ENCODE data around the gene RNF5. TPM values are rescaled to one million over a fixed set of nuclear protein-coding genes. Genes with fewer than 3 reads are reported as not detected.
"Not testable (repeated sequence)": the region's sequence is repeated elsewhere in the genome, so short reads cannot be mapped to it uniquely, and the experiment has no call there.

The RNF5 gene
- total RNA-seq, 1 donor from 2014 or later: 57.3 TPM

DNA sequence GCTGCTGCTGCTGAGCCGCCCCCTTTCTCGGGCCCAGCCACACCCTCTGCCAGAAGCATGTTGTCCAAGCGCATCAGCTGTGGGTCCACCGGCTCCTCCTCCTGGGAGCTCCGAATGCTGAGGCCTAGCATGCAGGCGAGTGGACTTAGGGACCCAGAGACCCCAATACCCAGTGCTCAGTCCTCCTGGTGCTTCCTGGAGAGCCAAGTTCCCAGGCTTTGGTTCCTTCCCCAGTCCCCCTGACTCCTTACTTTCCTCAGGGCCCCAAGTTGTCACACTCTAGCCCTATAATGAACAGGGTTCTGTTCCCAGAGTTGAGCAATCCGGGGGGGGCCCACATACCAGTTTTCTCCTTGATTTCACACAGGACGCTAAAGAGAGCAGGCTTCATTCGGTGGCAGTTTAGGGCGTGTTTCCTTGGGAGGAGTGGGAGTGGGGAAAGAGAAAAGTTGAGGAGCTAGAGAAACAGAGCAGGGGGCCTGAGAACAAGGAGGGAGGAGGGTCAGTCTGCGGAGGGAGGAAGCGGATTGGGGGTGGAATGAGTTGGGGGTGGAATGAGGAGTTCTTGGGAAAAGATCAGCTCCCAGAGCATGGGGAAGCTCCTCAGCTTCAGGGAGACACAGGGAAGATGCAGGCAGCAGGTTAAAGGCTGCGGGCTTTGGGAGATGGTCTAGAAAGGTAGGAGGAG, 10.3 kb downstream of the RNF5 start:
- ATAC-seq (no peak), DNase-seq (ENCODE audit: low spot score) (no peak)

DNA sequence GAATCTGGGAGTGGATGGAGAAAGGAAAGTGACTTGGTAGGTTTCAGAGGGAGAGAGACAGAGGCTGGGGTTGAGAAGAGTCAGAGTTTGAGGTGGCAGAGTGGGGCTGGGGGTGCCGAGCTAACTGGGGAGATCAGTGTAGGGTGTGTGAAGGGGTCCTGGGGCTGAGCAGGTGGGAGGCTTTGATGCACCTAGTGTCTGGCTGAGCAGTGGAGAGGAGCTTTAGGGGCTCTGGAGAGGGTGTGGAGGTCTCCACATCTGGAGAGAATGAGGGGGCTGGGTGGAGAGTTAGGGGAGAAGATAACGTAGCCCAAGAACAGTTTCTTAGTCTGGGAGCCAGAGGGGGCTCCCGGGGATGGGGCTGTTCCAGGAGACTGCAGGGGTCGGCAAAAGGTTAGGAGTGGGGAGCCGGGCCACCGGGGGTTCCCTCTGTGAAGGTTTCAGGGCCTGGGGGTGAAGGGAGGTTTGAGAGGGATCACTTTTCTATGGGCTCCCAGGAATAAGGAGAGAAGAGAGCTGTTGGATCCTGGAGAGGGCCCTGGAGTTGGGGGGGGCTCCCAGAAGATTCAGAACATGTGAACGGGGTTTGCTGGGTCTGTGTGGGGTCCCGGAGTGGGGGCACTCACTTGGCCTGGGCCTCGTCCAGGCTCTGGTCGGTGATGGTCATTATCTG, 11.0 kb downstream of the RNF5 start:
- DNase-seq (ENCODE audit: low spot score) (no peak), ATAC-seq (no peak)

DNA sequence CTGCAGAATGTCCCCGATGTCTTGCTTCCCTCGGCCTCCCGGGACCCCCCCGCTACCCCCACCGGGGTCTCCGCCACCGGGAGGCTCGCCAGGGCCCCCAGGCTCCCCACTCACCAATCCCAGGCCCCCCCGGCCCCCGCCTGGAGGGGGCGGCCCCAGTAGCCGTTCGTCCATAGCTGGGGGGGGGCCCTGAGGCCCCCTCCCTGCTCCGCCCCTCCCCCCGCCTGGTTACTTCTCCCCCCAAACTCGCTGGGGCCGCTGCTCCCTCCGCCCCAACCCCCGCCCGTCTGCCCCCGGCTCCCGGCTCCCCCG, 11.5 kb downstream of the RNF5 start:
- ATAC-seq (peak; percentile 4), DNase-seq (ENCODE audit: low spot score) (no peak)

DNA sequence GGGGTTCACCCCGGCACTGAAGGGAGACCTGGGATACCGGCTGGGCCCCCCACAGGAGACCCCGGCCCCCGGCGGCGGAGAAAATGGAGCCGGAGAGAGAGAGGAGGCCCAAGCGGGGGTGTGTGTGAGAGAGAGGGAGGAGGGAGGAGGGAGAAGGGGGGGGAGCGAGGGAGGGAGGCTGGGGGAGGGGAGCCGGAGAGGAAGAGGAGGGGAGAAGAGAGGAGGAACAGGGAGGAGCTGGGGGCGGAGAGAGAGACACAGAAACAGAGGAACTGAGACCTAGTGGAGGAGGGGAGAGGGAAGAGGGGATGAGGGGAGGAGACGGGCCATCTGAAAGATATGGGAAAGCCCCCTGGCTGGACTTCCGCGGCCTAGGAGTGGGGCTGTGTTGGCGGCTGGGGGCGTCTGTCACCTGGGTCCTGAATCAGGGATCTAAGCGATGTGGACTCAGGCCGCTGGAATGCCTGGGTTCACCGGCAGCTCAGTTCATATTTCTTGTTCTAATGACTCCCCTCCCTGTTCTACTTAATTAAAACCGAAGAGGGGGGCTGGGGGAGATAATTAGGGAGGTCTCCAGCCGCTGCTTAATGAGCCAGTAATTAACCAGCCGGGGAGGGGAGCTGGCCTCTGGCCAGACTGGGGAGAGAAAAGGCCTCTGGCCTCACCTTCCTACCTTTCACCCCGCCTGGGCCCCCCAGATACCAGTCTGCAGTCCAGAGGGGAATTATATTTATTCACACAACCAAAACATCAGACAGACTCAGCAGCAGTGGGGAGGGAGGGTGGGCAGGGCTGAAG, 12.0 kb downstream of the RNF5 start, which contains the start of gene PBX2:
TSS of gene PBX2 (minus strand) at position 149 of the 798 bp plus-strand sequence. CDS start 287 bp downstream, outside the sequence.
- DNase-seq (ENCODE audit: low spot score) (peak; percentile 90), ATAC-seq (peak; percentile 90)

DNA sequence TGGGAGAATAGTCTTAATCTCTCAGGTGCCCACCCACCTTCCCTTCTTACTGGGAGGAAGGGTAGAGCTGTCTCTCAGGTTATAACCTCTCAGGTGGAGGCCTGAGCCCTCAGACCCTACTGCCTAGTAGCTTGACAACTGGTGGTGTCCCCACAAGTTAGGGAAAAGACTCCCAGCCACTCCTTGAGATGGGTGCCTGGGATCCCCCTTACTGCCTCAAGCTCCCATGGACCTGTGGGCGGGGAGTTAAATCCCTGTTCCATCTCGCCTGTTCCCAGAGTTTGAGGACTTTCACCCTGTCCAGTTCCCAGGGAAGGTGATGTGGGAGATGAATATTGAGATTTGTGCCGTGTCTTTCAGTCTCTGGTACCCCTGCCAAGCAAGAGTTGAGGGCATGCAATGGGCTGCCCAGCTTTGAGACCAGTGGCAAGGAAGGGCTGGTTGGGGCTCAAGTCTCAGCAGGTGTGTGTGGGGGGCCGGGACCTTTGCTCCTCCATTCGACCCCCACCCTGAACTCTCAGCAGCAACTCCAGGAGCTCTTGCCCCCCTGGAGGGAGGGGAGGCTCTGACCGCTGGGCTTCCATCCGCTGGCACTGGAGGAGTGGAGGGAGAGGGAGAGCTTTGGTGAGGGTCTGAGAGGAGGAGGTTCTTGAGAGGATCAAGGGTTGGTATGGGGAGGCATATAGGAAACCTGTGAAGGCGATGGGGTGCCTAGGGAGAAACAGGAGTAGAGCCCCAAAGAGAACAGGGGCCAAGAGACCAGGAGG, 12.9 kb downstream of the RNF5 start:
- no peak for DNase-seq (ENCODE audit: low spot score)

DNA sequence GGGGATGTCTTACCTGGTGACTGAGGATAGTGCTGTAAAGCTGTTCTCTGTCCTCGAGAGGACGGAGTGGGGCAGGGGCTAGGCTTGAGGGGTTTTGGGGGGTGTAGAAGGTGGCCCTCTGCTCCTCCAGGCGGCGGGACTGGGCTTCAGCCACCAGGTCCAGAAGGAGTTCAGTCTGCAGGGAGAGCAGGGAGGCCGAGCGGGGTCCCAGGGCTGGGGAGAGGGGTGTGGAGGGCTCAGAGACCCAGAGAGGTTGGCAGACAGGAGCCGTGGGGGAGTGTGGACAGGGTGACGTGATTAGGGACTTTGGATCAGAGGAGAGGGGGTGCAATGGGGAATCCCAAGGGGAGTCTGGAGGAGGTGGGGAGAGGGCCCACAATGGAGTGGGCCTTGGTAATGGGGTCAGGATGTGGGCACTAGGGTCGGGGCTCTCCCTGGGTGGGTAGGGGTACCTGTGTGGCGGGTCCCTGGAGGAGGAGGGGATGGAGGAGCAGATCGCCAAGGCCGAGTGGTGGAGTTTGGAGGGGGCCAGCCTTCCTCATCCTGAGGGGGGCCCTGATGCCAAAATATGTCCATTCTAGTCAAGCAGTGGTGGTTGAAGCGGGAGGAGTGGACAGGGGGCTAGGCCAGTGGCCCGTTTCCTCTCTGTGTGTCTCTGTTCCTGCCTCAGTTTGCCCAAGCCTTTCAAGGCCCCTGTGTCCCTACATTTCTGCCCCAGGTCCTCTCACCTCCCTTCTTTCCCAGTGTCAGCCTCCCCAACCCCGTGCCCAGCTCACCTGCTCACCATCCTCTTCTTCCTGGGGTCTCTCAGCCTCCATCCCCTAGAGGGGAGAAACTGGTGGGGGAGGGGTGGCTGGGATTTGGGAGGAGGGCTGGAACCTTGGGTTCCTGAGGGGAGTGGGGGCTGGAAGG, 13.7 kb downstream of the RNF5 start:
- ATAC-seq (no peak), DNase-seq (ENCODE audit: low spot score) (no peak)

More for the DNA sequence above, 12.9 kb downstream of the RNF5 start:
- no peak for ATAC-seq

DNA sequence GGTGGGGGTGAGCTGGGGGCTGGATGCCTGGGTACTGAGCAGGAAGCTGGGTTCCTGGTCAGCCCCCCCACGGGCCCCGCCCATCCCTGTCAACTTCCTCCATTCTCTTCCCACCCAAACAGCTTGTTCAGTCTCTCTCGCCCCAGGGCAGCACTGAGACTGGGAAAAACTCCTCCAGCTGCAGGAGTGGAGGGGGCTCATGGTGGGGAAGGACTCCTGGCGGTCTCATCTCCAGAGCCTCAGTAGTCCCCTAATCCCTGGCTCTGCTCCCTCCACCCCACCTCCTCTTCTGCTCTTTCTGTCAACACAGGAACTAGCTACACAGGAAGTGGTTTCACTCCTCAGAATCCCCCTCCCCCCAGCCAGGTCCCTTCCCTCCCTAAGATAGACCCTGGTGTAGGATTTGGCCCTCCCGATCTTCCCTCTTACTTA, 14.4 kb downstream of the RNF5 start, which contains the start of gene GPSM3:
TSS of gene GPSM3 (minus strand) at position 36 of the 432 bp plus-strand sequence. CDS start 130 bp downstream, outside the sequence.
- ATAC-seq (no peak), DNase-seq (ENCODE audit: low spot score) (peak; percentile 63)

DNA sequence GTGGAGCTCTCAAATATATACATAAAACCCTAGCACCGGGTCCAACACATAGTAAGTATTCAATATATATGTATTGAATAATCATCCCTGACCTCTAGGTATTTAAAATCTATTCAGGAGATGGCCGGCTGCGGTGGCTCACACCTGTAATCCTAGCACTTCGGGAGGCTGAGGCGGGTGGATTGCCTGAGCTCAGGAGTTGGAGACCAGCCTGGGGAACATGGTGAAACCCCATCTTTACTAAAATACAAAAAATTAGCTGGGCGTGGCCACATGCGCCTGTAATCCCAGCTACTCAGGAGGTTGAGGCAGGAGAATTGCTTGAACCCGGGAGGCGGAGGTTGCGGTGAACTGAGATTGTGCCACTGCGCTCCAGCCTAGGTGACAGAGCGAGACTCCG, 14.9 kb downstream of the RNF5 start:
- not testable (repeated sequence) for DNase-seq (ENCODE audit: low spot score); ATAC-seq

DNA sequence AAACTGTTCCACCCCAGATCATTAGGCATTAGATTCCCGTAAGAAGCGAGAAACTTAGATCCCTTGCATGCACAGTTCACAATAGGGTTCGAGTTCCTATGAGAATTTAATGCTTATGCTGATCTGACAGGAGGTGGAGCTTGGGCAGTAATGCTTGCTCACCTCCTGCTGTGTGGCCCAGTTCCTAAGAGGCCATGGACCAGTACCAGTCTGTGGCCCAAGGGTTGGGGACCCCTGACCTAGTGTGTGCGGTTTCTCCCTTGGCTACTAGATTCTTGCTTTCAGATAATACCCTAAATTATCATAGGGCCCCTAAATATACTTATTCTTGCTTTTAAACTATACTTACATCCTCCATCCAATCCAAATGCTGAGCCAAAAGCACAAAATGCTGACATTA, 16.2 kb downstream of the RNF5 start:
- DNase-seq (ENCODE audit: low spot score): no peak
- no peak for ATAC-seq

DNA sequence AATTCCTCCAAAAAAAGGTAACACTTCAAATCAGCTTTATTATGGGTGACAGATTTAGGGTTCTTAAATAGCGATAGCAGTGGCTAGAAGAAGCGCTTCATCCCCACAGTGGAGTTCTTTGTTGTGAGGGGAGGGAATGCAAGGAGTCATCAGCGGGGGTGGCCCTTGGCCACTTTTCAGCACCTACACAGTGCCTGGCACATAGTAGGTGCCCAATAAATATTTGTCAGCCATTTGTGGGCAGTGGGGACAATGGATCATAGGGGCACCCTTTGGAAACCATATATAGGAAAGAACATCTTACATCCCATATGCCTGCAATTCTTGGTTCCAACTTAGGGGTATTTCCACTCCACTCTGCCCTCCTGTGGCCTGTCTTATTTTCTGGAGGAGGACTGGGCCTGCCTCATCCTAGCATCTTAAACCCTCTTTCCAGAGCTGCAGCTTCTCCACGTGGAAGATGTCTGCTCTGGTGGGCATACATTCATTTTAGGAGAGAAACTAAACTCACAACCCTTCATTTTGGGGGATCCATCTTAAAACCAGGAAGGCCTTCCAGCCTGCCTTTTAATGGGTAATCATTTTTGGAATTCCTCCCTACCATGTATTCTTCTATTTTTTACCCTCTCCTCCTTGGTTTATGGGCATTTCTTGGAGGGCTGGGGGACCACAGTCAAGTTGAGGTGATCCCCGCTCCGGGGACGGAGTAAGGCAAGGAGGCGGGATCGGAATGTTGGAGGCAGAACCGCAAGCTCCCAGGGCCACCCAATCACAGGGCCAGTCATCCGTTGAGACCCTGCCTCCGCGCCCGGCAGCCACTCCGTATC, 16.8 kb downstream of the RNF5 start:
- DNase-seq (ENCODE audit: low spot score) (no peak), ATAC-seq (no peak)

DNA sequence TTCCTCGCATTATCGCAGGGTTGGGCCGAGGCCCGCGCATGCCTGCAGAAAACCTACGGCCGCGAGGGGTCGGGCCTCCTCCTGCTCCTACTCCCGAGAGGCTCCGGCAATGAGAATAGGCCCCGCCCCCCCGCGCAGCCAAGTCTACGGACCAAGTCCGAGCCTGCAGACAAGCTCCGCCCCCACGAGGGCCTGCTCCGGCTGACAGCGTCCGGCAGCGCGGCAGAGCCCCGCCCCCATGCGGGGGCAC, 17.4 kb downstream of the RNF5 start:
- ATAC-seq: peak; percentile 89
- peak; percentile 100 for DNase-seq (ENCODE audit: low spot score)

DNA sequence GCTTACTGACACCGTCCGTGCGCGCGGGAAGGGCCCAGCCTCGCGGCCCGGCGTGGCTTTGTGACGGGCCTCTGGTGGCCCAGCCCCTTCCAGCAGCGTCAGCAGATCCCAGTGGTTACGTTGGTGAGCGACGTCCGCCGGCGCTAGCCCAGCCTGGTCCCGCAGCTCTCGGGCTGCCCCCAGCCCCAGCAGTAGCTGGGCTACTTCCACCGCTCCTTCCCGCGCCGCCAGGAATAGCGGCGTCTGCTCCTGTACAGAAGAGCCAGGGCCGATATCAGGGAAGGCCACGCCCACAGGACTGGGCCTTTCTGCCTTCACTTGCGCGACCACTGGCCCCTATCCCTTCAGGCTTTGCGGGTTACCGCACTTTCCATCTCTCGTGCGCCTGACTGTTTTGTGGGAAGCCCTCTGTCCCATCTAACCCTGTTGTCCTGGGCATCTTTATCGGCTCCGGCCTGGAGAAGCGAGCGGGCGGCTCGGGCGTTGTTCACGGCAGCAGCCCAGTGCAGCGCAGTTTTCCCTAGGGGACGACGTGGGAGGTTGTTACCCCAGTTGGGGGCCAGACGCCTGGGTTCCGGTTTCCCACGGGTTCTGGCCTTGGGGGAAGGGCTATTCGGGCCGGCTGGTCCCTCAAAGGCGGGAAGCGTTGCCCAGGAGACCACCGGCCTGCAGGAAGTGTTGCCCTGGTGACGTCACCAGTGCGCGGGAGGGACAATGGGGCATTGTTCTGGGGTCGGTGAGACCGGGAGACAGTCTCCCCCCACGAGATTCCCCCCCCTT, 17.9 kb downstream of the RNF5 start:
- peak; percentile 82 for DNase-seq (ENCODE audit: low spot score)

DNA sequence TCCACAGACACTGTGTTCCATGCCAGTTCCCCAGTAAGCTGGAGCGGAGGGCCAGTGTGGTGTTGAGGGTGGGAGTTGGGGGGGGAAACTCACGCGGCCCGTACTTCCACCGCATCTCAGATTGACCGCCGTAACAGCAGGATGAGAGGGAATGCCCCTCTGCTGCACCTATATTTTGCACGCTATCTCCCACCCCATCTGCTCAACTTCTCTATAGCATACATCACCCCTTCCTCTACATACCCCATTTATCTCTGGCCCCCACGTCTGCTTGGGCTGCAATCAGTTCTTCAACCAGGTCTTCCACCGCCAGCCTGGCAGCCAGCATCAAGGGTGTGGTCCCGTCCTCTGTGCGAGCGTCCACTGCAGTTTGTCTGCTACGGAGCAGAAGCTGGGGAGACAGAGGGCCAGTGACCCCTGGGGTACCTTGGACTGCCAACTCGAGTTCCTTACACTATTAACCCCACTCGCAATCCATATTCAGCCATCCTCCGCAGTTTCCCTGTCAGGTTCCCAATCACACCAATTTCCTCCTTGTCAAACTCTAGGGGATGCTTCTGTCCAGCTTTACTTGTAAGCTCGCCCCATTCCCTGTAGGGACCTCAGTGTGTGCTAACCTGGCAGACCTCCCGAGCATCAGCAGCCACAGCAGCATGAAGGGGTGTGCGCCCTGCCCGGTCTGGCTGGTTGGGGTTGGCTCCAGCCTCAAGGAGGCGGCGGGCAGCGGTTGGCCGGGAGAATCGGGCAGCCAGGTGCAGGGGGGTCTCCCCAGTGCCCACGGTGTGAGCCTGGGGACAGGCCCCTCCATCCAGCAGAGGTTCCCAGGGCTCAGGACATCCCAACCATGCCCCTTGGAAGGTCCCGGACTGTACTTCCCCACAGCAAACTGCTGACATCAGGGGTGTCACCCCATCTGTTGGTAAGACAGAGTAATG, 18.7 kb downstream of the RNF5 start:
- DNase-seq (ENCODE audit: low spot score) (no peak), ATAC-seq (no peak)

More for the DNA sequence above, 17.9 kb downstream of the RNF5 start:
- peak; percentile 7 for ATAC-seq

DNA sequence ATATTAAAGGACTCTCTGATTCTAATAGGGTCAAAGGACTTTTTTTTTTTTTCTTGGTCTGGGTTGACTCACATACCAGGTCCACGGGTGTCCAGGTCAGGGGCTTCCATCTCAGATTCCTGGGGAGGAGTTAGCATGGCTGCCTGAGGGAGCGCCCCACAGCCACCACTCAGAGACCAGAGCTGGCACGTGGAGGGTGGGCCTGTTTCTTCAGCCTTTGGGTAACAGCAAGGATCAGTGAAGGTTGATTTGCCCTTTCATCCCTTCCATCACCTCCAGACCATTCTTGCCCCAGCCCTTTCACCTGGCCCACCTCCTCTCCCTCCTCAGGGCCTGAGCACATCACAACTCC, 20.1 kb downstream of the RNF5 start:
- ATAC-seq (no peak), DNase-seq (ENCODE audit: low spot score) (no peak)

DNA sequence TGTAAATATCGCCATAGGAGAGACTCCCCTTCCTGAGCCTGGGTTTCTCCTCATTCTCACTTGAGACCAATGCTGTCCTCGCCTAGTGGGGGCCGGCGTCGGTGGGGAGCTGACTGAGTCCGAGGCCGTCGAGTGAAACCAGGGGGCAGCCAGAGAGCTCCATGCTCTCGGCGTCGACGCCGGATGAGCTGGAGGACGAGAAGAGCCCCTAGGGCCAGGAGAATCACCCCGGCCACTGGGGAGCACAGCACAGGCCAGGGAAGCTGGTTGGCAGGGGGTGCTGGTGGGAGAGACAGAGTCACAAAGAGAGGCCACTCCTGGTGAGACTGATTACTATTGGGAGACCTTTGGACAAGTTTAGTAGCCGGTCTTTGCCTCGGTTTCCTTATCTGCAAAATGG, 20.7 kb downstream of the RNF5 start:
- DNase-seq (ENCODE audit: low spot score): no peak

DNA sequence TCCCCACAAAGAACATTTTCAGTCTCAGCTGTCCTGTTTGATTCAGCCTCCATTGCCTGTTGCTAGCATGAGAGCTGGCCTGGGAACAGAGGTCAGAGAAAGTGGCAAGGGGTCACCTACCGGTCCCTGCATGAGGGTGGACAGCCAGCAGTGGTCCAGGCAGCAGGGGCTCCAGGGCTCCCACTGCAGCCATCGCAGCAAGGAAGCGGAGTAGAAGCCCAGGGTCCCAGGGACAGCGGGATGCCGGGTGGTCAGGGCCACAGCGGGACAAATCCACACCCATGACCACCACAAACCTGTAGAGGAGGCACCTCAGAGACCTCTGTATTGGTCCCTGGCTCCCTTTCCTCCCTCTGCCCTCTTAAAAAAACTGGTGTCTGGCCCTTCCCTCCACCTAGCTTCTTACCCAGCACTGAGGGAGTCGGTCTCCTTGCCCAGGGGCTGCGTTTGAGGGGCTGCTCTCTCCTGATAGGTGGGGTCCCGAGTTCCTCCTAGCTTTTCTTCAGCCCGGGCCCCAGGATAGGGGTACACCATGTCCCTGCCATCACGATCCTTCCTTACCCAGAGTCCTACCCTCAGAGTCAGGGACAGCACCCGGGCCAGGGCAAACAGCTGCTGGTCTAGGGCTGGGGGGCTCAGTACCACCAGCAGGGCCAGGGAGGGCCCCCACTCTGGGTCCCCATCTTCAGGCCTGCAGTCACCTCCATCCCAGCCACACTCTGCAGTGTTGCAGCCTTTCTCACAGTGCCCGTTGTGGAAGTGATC, 22.7 kb downstream of the RNF5 start:
- DNase-seq (ENCODE audit: low spot score): no peak
- no peak for ATAC-seq

More for the DNA sequence above, 20.7 kb downstream of the RNF5 start:
- ATAC-seq: no peak

DNA sequence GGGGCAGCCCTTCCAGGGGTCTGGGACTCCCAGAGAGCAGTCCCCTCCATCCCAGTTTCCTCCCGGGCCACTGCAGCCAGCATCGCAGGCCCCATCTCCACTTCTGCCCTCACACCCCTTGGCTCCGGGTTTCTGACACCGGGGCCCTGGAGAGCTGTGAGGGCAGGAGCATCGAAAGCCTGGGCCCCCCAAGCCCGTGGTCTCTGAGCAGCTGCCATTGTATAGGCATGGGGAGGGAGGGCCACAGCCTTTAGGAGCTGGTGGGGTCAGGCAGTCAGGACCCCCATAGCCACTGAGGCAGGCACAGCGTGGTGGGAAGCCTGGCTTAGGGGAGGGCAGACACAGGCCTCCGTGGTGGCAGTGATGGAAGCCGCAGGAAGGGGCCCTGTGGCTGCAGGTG, 24.0 kb downstream of the RNF5 start:
- DNase-seq (ENCODE audit: low spot score) (no peak), ATAC-seq (no peak)
